Vagina (tissue), 2 donors: Measurements from ENCODE around the gene MYO1C. TPM values are rescaled to one million over a fixed set of nuclear protein-coding genes. Genes with fewer than 3 reads are reported as not detected.
"Not testable (repeated sequence)": the region's sequence is repeated elsewhere in the genome, so short reads cannot be mapped to it uniquely, and the experiment has no call there.

Experiments used
- DNase-seq, 2 donors: peaks; one replicate each; pipeline ENCODE4 v3.0.0-alpha.2; 2017; ENCODE audit errors: extremely low spot score in 2 of 2
- H3K27ac ChIP-seq: fragments of 200-600 bp; sonication (generic); one replicate; pipeline ENCODE4 v1.5.1; 2019
- H3K27me3 ChIP-seq: fragments of 200-600 bp; sonication (generic); one replicate; pipeline ENCODE4 v1.5.1; 2019
- H3K36me3 ChIP-seq, 2 donors: fragments of 200-600 bp; sonication (generic); one replicate each; pipeline ENCODE4 v1.5.1; 2017 to 2019
- H3K4me1 ChIP-seq: fragments of 200-600 bp; sonication (generic); one replicate; pipeline ENCODE4 v1.5.1; 2019
- H3K4me3 ChIP-seq, 2 donors: fragments of 200-600 bp; sonication (generic); 1 replicate in 1 of 2; 2 replicates in 1 of 2; pipeline ENCODE4 v1.5.1; 2016 to 2019
- H3K9me3 ChIP-seq: fragments of 200-600 bp; sonication (generic); one replicate; pipeline ENCODE4 v1.5.1; 2019
- CTCF ChIP-seq, 3 experiments: fragments of 450-650 bp in 2 of 3; fragments of 200-600 bp in 1 of 3; sonication (generic) in 1 of 3; IDR thresholded peaks; one replicate each; pipeline ENCODE4 v1.5.1; 2017 to 2019; ENCODE audit warnings: antibody characterized with exemption in 3 of 3, mild to moderate bottlenecking in 2 of 3, moderate library complexity in 2 of 3
- POLR2A ChIP-seq, 2 donors: fragments of 450-650 bp; IDR thresholded peaks; one replicate each; pipeline ENCODE4 v1.6.1; 2017; ENCODE audit warnings: antibody characterized with exemption in 2 of 2, mild to moderate bottlenecking in 2 of 2, moderate library complexity in 2 of 2
- POLR2AphosphoS5 ChIP-seq, 2 donors: sonication (generic); formaldehyde crosslinking; IDR thresholded peaks; one replicate each; pipeline ENCODE4 v1.9.0; 2017; ENCODE audit warnings: antibody characterized with exemption in 2 of 2, mild to moderate bottlenecking in 2 of 2, low read depth in 1 of 2; ENCODE audit not compliant: insufficient read depth in 1 of 2
- intact Hi-C: fragments of 100-400 bp; cut with DNase I; formaldehyde crosslinking; loops from one replicate; pipeline ENCODE4 v1.15.1; 2023
- total RNA-seq: library from RNA; depleted of rRNA; stranded (reverse); fragments of >200 nt; gene quantifications from one replicate; pipeline ENCODE4 v1.2.3, GENCODE V29; 2016

The MYO1C gene
- total RNA-seq, 1 donor from 2014 or later: 118 TPM

- DNase-seq: no peak
- H3K27ac ChIP-seq: peak overlapping the region; percentile 9
- intact Hi-C loops: no loop called here
- H3K4me3 ChIP-seq: no peak overlapping the region
- peaks cover 19% of the 10 kb centered on the region for H3K4me1 ChIP-seq
- TF ChIP-seq POLR2A (IDR thresholded peaks at IDR 0.05): no peak
- TF ChIP-seq POLR2AphosphoS5 (IDR thresholded peaks at IDR 0.05; ENCODE audit: insufficient read depth in 1 of 2, low read depth in 1 of 2): peak; percentile 38 to 39
- no peaks in the 10 kb centered on the region for H3K27me3 ChIP-seq
- H3K36me3 ChIP-seq: no peaks in the 10 kb centered on the region
- H3K9me3 ChIP-seq: no peaks in the 10 kb centered on the region
Observed at GRCh38 chr17:1460233-1460632, 32.3 kb downstream of the MYO1C start.

DNA sequence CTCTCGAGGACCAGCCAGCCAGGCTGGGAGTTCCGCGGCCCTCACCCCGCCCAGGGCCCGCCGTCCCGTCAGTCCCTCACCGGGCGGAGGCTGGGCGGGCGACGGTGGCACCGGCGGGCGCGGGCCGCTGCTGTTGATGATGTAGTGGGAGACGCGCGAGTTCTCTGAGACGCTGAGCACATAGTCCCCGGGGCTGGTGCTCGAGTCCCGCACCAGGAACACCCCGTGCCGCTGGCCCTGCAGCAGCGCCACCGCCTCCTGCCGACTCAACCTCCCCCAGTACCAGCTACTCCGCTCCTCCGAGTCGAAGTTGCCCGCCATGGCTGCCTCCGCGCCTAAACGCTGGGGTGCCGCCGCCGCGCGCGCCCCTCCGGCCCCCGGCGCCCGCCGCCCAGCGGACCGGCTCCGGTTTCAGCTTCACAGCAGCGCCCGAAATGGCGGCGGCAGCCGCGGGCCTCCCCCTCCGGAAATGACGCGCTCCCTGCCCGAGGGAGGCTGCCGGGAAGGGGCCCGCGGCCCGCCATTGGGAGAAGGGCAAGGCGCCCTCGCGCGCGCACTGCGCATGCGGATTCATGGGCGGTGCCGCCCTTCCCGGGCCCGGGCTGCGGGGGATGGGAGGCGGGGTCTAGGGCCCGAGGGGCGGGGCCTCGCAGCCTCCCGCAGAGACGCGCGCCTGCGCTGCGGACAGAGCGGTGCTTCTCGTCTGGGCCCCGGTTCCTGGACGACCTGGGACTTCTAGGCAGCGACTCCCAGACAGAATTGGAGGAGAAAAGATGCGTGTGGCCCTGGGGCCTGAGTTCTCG lies 36.5 kb downstream of the MYO1C start, which contains the start of gene CRK:
CRK (minus strand) TSS at position 436 of the 803 bp plus-strand sequence; CDS start at position 321, 115 bp downstream.
- intact Hi-C loops: loop anchor here (1.0 to 10.0 kb wide), 4 partner anchors 31 to 191 kb away; partner anchors contain the start of gene INPP5K
- Histone ChIP-seq H3K4me3 (peak within 1 kb of the TSS; percentile 96 to 99), H3K27ac (peak within 1 kb of the TSS; percentile 96), H3K36me3 (no peaks in the 10 kb centered on the region), H3K27me3 (no peaks in the 10 kb centered on the region), H3K9me3 (no peaks in the 10 kb centered on the region), H3K4me1 (peaks cover 60% of the 10 kb centered on the region)
- DNase-seq: peak in 1 of 2 donors; percentile 94
- peak; percentile 69 to 93 for TF ChIP-seq POLR2A (IDR thresholded peaks at IDR 0.05)
- TF ChIP-seq POLR2AphosphoS5 (IDR thresholded peaks at IDR 0.05; ENCODE audit: insufficient read depth in 1 of 2, low read depth in 1 of 2): peak; percentile 68 to 81
- peak in 1 of 3 experiments; percentile 13 for TF ChIP-seq CTCF (IDR thresholded peaks at IDR 0.05)

DNA sequence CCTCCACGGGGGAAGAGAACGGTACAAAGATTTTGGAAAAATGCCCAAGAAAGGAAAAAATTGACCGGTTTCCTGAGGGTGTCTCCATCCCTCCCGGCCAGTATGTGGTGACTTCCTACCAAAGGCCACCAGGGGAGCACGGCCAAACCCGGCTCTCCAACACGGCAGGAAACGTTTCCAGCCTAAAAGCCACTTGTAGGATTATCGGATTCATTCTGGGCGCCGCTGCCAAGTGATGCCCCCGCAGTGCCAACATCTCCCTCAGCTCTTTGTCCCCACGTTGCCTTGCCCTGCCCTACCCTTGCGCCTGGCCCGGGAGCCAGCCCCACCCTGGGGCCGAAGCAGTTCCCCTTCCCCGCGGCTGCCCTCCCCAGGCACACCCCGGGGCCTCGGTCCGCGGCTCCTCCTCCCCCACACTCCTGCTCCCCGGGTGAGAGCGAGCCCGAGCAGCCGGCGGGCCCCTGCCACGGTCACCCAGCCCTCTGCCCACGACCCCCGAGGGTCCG lies 37.1 kb downstream of the MYO1C start:
- H3K4me1 ChIP-seq: peaks cover 55% of the 10 kb centered on the region
- no peaks in the 10 kb centered on the region for H3K36me3 ChIP-seq
- TF ChIP-seq POLR2A (IDR thresholded peaks at IDR 0.05): no peak
- peak in 1 of 2 donors; percentile 11 for TF ChIP-seq POLR2AphosphoS5 (IDR thresholded peaks at IDR 0.05; ENCODE audit: insufficient read depth in 1 of 2, low read depth in 1 of 2)
- TF ChIP-seq CTCF (IDR thresholded peaks at IDR 0.05): peak in 2 of 3 experiments; percentile 15 to 57
- H3K27me3 ChIP-seq: no peaks in the 10 kb centered on the region
- intact Hi-C loops: loop anchor here (5.0 to 10.0 kb wide), 3 partner anchors 62 to 191 kb away; partner anchors contain the start of gene INPP5K
- H3K4me3 ChIP-seq: peak overlapping the region; percentile 96 to 99
- peak overlapping the region; percentile 96 for H3K27ac ChIP-seq
- no peak for DNase-seq
- no peaks in the 10 kb centered on the region for H3K9me3 ChIP-seq

GRCh38 chr17:1454541-1454940 lies 37.9 kb downstream of the MYO1C start:
- no peak for DNase-seq
- no peaks in the 10 kb centered on the region for H3K27me3 ChIP-seq
- no peak for TF ChIP-seq CTCF (IDR thresholded peaks at IDR 0.05)
- TF ChIP-seq POLR2A (IDR thresholded peaks at IDR 0.05): no peak
- no peaks in the 10 kb centered on the region for H3K9me3 ChIP-seq
- peak overlapping the region; percentile 96 for H3K27ac ChIP-seq
- peak overlapping the region; percentile 96 to 99 for H3K4me3 ChIP-seq
- peaks cover 56% of the 10 kb centered on the region for H3K4me1 ChIP-seq
- intact Hi-C loops: loop anchor here (10.0 kb wide), 2 partner anchors 90 to 190 kb away; no protein-coding TSS in a partner anchor
- no peaks in the 10 kb centered on the region for H3K36me3 ChIP-seq

- H3K36me3 ChIP-seq, H3K27ac ChIP-seq, H3K27me3 ChIP-seq, DNase-seq, H3K4me3 ChIP-seq, H3K9me3 ChIP-seq: not testable (repeated sequence)
- peaks cover 64% of the 10 kb centered on the region for H3K4me1 ChIP-seq
- intact Hi-C loops: loop anchor here (10.0 kb wide), 2 partner anchors 89 to 189 kb away; no protein-coding TSS in a partner anchor
Observed at GRCh38 chr17:1453694-1454093, 38.8 kb downstream of the MYO1C start.
